ENCODE data around the gene ARHGDIA.

The ARHGDIA gene

DNA sequence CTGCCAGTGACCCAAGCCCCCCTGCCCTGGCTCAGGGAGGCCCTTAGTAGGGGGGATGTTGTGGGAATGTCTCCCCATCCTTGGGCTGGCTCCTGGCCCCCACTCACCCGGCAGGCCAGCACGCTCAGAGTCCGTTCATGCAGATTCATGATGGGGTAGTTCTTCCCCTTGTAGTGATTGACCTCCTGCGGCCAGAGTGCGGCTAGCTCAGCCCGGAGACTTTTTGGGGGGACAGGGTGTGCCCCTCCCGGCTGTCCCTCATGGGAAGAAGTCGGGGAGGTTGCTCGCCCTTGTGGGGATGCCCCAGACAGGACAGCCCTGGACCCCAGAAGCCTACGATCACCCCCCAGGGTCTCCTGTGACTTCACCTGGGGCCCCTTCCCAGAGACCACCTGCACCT lies 34.9 kb upstream of the ARHGDIA start:
- DNase-seq, result no peak

DNA sequence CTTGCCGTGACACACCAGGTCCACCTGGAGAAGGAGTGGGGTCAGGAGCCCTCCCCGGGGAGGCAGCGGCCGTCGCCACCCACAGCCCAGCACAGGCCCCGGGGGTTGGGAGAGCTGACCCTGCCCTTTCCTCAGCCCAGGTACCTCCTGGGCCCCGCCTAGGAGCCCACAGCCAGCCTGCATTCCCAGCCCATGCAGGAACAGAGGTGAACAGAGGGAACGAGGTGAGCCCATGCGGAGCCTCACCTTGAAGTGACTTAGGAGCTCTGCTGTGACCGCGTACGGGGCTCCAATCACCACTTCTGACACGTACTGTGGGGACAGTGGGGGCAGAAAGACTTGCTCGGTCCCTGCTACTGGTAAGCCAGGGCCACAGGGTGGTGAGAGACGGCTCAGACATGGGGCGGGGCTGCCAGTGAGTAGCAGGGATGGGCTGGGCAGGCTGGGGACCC lies 34.3 kb upstream of the ARHGDIA start:
- no peak for DNase-seq

DNA sequence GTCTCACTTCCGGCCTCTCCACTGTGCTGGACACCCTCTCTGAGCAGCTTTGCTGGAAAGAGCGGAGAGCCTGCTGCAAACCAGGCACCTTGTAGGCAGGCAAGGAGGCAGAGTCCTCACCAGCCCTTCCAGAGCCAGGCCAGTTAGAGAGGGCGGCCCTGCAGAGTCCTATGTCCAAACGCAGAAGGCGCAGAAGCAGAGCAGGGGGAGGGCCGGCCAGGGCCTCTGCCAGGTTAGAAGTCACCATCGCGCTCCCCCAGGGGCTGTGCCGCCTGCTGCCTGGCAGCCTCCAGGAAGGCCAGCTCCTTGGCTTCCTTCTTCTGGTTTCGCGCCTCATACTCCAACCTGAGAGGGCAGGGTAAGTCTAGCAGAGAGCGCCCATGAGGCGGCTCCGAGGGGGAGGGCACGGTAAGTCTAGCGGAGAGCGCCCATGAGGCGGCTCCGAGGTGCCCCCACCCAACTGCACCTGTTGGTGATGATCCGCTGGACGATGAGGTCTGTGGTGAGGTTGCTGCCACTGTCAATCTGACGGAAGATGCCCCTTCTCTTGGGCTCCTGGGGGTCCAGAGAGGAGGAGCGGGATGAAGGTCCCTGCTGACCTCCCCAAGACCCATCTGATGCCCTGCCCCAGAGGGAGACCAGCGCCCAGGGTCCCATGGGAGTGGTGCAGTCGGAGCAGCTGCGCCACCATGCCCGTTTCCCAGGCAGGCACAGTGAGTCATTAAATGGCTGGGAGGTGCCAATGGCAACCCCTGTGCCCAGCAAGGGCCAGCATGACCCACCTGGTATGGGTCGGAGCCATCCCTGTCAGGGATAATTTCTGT lies 33.7 kb upstream of the ARHGDIA start:
- DNase-seq, result no peak

DNA sequence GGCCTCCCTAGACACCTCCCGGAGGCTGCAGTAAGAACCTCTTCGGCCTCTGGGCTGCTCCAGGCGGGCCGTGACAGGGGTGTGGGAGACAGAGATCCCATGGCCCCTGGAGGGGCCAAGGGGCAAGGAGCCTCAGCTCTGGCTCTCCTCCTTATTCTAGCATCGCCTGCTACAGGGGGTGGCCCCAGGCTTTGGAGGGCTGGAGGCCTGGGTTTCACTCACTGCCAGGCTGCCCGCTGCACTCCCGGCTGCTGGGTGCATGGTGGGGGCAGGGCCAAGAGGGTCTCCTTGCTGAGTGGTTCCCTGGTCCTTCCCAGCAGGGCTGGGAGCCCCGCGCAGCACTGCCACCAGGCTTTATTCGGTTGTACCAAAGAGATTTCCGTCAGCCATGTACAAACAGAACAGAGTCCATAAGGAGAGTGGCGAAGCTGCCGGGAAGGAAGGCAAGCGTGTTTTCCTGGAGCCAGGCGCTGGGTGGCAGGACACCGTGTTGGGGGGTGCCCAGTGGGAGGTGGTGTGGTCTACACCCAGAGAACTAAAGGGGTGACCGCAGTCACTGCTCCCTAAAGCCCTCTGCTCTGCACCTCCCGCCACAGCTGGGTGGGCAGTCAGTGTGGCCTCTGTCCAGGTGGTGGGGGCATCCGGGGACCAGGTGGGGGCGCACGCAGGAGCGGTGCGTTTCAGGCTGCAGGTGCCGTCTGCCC lies 32.9 kb upstream of the ARHGDIA start:
- no peak for DNase-seq

DNA sequence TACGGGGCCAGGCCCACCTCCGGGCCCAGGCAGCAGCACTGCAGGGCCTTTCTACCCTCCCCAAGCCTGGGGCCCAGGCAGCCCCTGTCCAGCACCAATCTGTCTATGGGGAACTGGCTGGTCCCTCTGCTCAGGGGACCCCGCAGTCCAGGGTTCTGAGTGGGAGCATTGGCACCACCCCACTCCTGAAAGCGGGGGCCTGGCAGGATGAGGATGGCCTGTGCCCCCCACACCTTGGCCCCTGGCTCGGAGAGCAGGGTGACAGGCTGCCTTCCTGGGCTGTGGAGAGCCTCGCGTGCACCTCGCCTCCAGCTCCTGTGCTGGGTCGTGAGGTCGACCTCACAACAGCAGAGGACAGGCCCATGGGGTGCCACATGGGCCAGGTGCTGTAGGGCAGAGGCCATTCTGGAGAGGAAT lies 32.3 kb upstream of the ARHGDIA start:
- no peak for DNase-seq

DNA sequence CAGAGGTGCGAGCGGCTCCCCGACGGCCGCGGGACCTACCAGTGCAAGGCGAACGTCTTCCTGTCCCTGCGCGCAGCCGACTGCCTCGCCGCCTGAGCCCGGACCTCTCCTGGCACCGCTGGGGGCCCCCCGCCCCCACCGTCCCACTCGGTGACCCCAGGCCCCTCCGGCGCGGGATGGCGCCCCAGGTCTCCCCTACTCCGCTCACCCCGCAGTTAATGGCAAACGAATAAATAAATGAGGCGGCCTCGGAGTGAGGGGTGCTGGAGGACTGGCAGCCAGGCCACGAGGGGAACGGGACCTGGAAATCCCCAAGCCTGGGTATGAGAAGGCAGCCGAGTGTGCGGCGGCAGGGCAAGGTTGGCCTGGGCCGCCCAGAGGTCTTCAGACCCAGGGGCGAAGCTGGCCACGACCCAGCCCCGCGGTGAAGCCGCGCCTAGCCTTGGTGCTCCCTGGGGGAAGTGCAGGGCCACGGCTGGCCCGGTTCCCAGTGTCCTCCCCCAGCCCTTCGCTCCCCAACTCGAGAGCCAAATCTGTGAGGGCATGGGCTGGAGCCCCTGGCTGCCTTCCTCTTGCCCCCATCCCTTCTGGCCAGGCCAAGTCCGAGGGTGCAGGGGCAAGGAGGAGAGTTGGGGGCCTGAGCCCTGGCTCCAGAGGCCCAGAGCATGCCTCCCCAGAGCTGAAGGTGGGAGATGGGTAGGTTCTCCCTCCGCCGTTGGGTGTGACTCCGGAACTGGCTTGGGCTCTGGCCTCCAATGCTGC lies 31.7 kb upstream of the ARHGDIA start:
- DNase-seq, result no peak

DNA sequence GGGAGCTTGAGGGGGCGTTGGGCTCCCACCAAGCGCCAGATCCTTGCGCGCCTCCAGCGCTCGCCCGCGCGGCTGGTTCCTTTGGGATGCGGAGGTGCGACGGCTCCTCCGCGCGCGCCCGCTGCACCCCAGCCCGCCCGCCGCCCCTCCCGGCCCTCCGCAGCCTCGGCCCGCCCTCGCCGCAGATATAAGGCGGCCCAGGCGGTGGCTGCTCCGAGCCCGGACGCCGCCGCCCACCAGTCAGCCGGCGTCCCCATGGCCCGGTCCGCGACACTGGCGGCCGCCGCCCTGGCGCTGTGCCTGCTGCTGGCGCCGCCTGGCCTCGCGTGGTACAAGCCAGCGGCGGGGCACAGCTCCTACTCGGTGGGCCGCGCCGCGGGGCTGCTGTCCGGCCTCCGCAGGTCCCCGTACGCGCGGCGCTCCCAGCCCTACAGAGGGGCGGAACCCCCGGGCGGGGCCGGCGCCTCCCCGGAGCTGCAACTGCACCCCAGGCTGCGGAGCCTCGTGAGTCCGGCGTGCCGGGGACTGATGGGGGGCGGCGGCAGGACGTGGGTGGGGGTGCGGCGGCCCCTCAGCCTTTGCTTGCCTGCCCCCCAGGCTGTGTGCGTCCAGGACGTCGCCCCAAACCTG lies 31.0 kb upstream of the ARHGDIA start, which contains the start of gene NPB:
NPB (plus strand) TSS at position 216 of the 630 bp plus-strand sequence; CDS start at position 256, 40 bp downstream.
- DNase-seq, result peak; percentile 23

DNA sequence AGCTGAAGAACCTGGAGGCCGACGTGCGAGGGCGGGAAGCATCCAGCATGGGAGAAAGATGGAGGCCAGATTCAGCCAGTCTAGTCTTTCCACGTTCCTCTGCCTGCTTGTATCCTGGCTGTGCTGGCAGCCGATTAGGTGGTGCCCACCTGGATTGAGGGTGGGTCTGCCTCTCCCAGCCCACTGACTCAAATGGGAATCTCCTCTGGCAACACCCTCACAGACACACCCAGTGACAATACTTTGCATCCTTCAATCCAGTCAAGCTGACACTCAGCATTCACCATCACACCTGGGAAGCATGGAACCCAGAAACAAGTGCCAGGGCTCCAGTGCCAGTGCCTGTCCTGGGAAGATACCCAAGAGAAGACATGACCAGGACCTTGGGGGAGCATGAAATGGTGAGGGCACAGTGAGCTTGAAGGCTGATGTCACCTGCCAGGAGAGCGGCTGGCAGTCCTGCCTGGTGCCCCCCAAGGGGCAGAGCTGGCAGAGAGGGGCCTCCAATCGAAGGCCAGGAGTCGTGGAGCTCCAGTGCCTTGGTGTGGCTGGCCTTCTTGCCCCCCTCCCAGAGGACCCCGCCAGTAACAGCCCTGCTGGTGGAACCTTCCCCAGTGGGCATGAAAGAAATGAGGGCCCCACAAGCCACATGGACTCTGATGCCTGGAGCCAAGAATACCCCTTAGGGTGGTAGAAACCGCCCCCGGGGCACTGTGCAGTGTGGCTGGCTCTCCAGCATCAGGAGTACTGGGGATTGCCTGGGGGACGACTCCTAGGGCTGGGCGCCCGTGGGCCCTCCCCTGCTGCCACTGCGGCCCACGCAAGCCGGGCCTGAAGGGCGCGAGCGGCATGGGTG lies 30.3 kb upstream of the ARHGDIA start:
- no peak for DNase-seq

DNA sequence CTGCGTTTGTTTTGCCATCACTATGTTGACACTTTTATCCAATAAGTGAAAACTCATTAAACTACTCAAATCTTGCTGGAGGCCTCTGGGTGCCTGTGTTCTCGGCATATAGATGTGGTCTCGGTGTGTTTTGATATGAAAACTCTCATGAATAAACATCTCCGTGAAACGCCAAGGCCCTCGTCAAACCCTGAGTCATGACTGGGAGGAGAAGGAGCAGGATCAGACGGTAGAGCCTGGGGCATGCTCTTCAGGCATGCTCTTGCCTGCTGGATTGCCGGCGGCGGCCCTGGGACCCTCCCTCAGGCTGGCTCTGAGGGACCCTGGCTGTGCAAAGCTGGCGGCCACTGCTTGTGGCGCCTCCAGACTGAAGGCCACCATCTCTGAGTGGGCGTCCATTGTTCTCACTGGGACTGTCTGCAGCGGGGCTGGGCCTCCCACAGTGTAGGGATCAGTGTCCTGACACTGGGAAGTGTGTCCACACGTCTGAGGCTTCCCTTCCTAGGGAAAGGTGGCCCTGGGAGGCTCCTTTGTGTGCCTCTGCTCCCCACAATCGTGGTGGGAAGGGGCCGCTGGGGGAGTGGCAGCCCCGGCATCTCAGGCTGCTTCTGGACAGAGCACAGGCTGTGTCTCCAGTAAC lies 29.2 kb upstream of the ARHGDIA start:
- DNase-seq, result no peak

DNA sequence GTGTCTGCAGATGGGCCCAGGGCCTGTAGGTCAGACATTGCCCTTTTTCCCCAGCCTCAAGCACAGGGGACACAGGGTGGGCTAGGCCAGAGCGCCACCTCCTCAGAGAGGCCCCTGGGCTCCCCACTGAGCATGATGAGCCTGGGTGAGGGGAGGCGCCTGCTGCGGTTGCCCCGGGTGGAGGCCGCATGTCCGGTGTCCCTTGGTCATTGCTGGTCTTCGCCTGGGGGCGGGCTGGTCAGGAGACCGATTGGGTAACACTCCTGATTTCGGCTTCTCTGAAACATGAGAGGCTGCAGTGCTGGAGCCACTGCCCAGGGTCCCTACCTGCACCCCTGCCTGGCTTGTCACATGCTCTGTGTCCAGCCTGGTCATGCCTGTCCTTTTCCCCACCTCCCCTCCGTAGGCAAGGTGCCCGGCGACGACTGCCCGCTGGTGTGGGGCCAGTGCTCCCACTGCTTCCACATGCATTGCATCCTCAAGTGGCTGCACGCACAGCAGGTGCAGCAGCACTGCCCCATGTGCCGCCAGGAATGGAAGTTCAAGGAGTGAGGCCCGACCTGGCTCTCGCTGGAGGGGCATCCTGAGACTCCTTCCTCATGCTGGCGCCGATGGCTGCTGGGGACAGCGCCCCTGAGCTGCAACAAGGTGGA lies 28.5 kb upstream of the ARHGDIA start:
- no peak for DNase-seq

DNA sequence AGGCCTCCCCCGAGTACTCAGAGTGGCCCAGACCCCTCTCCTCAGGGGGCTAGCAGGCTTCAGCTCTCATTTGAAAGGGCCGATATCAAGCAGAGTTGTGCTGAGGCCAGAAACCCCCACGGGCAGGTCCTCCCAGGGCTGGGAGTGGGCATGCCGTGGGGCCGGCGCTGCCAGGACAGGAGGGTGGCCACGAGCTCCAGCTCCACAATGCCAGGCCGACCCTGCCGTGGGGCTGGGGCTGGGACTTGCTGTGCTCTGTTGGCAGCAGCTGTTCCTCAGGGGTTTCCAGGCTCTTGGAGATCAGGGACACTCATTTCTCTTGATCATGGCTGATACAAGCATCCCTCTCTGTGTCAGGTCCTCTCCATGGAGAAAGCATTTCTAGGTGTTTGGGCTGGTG lies 27.7 kb upstream of the ARHGDIA start:
- DNase-seq, result no peak

DNA sequence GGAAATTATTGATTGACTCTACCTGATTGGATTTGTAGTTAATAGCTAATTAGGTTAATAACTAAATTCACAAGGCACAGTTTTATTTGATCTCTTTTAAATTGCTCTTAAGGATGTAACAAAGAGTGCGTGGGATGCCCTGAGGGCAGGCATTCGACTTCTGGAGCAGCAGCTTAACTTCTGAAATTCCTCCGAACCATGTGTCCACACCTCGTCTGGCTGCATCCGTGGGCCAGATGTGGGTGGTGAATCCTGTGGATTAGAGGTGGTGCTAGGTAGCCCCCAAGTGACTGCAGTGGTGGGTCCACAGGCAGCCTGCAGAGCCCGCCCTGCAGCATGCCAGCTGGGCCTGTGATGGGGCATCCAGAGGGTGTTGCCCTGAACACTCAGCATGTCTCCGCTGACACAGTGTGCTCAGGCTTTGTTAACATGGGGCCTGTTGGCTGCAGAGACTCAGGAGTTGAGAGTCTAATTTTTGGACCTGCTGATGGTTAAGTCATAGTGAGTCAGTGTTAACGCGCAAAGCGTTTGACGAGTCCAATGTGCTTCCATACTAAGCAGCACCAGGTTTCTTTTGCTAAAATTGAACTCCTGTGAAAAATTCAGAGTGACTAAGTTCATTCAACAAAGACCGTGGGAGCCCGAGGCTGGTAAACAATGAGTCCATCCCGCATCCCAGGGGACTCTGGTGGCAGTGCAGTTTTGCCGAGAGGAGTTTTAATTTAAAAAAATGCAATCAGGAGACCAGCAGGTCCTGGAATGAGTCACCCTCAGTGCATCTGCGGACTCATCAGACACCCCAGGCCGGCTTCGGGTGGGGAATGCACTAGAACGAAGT lies 27.1 kb upstream of the ARHGDIA start:
- peak; percentile 94 for DNase-seq

DNA sequence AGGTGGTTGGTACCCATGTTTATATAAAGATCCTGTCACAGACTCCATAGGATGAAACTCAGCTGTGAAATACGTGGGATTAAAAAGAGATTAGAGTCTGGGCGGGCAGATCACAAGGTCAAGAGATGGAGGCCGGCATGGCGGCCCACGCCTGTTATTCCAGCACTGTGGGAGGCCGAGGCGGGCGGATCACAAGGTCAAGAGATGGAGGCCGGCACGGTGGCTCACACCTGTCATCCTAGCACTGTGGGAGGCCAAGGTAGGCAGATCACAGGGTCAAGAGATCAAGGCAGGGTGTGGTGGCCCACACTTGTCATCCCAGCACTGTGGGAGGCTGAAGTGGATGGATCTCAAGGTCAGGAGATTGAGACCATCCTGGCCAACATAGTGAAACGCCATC lies 24.3 kb upstream of the ARHGDIA start:
- no peak for DNase-seq

DNA sequence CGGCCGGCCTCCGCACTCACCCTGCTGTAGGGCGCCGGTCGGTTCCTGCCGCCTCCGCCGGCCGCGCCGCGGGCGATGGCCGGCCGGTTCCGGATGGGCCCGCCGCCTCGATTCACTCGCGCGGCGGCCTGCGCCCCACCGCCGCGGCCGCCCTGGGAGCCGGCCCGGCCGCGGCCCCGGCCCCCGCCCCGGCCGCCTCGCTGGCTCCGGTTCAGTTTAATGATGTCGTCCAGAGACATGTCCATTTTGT lies 20.1 kb upstream of the ARHGDIA start:
- no peak for DNase-seq

DNA sequence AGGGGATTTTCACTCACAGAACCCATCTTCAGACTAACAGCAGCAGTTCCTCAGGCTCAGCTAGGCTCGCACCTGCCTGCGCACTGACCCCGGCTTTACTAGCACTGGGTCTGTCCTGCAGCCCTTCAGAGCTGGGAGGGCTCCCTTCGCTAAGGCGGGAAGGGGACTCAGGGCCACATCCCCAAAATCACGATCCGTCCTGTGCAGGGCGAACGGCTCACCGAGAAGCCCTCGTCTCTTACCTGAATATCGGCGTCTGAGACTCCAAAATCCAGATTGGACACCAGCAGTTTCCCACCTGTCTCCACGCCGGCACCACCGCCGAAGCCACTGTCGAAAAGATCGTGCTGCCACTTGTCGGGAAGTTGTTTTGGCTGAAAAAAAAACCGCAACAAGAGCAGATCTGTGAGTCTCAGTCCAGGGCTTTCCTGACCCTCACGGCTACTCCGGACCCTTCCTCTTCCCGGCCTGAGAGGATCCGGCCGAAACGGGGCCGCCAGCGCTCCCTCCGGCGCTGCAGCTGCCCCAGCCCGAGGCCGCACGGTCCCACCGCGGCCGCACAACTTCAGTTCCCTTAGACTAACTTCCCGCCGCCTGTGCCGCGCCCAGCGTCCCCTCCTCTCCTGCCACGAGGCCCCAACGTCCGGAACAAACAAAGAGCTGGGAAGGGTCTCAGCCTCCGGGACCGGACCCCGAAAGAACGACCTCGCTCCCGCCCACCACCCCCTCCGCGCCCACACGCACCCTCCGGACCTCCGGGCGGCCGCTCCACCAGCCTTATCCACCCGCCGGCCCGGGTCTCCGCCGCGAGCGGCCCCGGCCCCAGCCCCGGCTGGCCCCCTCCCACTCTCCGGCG lies 19.5 kb upstream of the ARHGDIA start:
- no peak for DNase-seq

DNA sequence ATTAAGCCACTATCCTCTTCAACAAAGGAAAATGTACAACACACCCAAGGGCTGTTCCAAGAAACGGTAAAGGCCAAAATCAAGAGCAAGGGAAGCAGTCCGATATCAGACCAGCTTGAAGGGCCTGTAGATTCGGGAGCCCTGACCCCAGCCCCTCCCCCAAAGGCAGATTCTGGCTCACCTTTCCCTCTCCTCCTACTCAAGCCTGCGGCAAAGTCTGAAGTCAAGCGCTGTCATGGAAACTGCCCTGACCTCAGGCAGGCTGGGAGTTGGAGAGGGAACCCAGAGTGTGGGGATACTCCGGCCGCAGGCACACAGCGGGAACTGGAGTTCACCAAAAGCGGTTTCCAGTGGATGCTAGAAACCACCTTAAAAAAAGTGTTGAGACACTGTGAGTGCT lies 18.5 kb upstream of the ARHGDIA start:
- DNase-seq, result no peak

DNA sequence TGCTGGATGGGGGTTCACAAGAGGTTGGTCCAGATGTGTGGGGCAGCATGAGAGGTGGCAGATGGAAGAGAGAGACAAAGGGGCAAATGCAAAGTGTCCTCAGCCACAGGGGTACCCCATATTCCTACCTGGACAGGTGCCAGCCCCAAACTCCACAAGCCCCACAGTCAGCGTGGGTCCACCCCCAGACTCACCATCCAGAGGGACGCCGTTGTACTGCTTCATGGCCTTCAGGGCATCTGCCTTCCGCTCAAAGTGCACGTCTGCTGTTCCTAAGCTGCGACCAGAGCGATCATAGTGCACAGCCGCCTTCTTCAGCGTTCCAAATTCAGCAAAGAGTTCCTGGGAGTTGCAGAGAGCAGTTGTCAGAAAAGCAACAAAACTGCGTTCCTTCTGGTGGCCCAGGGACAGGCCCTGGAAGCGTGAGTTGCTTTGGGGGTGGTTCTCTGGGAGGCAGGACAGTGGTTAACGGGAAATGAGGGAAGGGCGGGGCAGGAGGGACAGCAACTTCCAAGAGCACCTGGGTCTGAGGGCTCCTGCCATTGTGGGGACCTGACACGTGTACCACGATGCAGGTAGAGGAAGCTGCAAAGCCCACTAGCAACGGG lies 18.0 kb upstream of the ARHGDIA start:
- no peak for DNase-seq

DNA sequence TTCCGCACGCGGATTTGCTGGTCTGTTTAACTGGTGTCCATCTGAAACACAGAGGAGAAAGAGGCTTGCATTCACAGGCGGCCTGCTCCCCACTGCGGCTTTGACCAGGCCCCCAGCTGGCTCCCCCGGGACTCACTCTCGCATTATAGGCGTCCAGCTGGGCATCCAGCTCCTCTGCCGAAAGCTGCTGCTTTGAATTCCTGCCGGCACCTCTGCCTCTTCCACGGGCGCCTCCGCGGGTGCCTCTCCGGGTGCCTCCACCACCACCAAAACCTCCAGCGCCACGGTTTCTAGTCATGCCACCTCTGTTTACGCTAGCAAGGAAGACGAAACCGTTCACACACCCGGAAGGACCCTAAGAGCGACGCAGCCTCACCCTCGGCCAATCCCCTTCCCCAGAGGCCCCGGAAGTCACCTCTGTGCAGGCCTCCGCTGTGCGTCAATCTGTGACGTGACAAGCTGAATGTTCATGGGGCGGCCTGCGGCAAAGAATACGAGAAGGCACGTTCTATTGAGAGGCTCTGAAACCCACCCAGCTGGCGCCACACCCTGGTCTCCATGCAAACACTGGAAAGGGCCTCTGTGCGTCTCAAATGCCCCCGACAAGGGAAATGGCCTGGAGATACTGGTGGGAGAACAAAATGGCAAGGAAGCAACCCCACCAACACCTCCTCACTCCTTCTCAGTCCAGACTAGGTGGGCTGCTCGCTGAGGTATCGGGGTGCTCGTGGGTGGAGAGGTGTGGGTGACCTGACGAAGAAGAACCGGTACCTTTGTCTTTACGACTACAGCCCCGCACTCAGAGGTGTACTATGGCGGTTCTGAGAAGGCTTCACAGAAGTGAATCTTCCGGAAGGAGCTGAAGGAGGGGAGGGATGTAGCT lies 17.2 kb upstream of the ARHGDIA start:
- DNase-seq, result no peak

All from EL (cell line).